ENCODE measurements around the gene RARB. TPM values are rescaled to one million over a fixed set of nuclear protein-coding genes. Genes with fewer than 3 reads are reported as not detected.

Gene RARB
- polyA plus RNA-seq, 1 experiment = 7.8 TPM

DNA sequence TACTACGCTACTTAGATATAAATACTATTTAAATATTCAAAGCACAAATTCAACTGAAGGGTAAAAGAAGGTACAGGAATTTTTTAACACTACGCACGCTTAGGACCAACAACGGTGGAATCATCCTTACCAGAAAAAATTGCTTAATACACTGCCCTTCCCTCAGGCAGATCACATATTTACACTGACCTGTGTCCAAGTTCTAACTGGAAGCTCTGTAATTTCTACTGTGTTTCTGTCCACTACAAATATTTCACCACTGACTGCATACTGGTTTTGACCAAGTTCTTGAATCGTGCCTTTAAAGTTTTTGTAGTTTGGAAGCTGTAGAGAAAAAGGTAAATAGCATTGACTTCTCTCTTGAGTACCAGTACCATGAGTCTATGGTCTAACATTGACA is 192.4 kb downstream of the RARB start:
- TF ChIP-seq, protein P1, sequence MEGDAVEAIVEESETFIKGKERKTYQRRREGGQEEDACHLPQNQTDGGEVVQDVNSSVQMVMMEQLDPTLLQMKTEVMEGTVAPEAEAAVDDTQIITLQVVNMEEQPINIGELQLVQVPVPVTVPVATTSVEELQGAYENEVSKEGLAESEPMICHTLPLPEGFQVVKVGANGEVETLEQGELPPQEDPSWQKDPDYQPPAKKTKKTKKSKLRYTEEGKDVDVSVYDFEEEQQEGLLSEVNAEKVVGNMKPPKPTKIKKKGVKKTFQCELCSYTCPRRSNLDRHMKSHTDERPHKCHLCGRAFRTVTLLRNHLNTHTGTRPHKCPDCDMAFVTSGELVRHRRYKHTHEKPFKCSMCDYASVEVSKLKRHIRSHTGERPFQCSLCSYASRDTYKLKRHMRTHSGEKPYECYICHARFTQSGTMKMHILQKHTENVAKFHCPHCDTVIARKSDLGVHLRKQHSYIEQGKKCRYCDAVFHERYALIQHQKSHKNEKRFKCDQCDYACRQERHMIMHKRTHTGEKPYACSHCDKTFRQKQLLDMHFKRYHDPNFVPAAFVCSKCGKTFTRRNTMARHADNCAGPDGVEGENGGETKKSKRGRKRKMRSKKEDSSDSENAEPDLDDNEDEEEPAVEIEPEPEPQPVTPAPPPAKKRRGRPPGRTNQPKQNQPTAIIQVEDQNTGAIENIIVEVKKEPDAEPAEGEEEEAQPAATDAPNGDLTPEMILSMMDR (IDR thresholded peaks at IDR 0.05; ENCODE audit: insufficient read depth, low read depth, low read length) = no peak
- Histone ChIP-seq H3K27me3 (ENCODE audit: control insufficient read depth, insufficient read depth, low read length) (no peaks in the 10 kb centered on the region), H3K4me3 (ENCODE audit: low read depth, low read length) (no peak overlapping the region), H3K36me3 (ENCODE audit: control insufficient read depth, insufficient read depth, low read length) (peaks cover 2% of the 10 kb centered on the region)
- no peak for DNase-seq (ENCODE audit: low read depth)
- CTCF ChIA-PET = interaction anchor here (1.1 kb wide), 1 partner anchor 28 kb away, joined by 3 read pairs; no protein-coding TSS in a partner anchor
- POLR2A ChIA-PET = no interaction called here

DNA sequence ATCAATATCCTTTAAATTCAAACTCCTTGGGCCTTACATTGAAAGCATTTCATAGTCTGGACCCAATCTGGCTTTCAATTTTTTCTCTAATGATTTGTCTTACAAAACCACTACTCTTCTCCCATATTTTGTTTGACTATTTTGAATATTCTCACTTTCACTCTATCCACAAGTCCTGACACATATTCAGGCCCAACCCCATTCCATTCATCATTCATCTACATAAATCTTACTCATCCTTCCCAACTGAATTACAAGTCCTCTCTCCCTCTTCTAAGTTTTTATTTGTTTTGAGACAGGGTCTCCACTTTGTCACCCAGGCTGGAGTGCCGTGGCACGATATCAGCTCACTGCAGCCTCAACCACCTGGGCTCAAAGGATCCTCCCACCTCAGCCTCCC is 193.0 kb downstream of the RARB start:
- DNase-seq (ENCODE audit: low read depth) = no peak
- ChIA-PET CTCF (interaction anchor here (1.1 kb wide), 1 partner anchor 27 kb away, joined by 3 read pairs; no protein-coding TSS in a partner anchor), POLR2A (no interaction called here)
- Histone ChIP-seq H3K27me3 (ENCODE audit: control insufficient read depth, insufficient read depth, low read length) (no peaks in the 10 kb centered on the region), H3K36me3 (ENCODE audit: control insufficient read depth, insufficient read depth, low read length) (peaks cover 2% of the 10 kb centered on the region), H3K4me3 (ENCODE audit: low read depth, low read length) (no peak overlapping the region)
- TF ChIP-seq, protein P1 (IDR thresholded peaks at IDR 0.05; ENCODE audit: insufficient read depth, low read depth, low read length) = no peak

DNA sequence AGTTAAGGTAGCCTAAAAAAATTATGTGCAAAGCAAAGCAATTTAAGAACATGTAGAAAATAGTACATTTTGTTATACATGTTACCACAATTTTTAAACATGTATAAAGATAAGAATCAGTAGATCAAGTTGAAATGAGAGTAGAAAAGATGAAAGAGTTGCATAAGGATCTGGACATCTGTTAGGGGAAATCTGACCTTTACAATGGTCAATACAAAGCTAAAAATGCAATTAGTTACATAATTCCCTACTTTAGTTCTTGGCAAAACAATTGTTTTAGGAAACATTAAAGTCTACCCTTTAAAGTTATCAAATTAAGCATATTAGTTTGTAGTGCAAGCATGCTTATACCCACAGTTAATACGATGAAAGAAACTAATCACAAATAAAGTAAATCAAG is 203.9 kb downstream of the RARB start:
- no peak for DNase-seq (ENCODE audit: low read depth)
- ChIA-PET POLR2A (no interaction called here), CTCF (no interaction called here)
- TF ChIP-seq, protein P1 (IDR thresholded peaks at IDR 0.05; ENCODE audit: insufficient read depth, low read depth, low read length) = no peak
- Histone ChIP-seq H3K4me3 (ENCODE audit: low read depth, low read length) (no peak overlapping the region), H3K27me3 (ENCODE audit: control insufficient read depth, insufficient read depth, low read length) (no peaks in the 10 kb centered on the region), H3K36me3 (ENCODE audit: control insufficient read depth, insufficient read depth, low read length) (peaks cover 6% of the 10 kb centered on the region)

DNA sequence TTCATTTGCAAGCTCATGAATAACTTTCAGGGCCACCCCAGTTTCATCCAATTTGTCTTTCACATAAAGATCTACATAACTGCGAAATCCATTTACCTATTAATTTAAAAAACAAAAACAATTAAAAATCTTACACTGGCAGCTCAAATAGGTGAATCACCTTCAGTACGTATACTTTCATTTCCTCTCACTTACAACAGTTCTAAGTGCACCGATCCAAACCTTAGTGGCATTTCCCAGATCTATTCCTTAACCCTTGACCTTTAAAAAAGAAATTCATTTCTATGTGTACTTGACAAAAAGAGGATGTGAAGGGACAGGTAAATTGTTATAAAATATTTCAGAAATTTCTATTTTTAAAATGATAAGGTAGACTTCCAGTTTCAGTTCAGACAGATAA is 205.9 kb downstream of the RARB start:
- CTCF ChIA-PET = interaction anchor here (2.1 kb wide), 1 partner anchor 14 kb away, joined by 7 read pairs; no protein-coding TSS in a partner anchor
- peaks cover 3% of the 10 kb centered on the region; the same call in 1 of the 2 replicates for H3K36me3 ChIP-seq (ENCODE audit: control insufficient read depth, insufficient read depth, low read length)

DNA sequence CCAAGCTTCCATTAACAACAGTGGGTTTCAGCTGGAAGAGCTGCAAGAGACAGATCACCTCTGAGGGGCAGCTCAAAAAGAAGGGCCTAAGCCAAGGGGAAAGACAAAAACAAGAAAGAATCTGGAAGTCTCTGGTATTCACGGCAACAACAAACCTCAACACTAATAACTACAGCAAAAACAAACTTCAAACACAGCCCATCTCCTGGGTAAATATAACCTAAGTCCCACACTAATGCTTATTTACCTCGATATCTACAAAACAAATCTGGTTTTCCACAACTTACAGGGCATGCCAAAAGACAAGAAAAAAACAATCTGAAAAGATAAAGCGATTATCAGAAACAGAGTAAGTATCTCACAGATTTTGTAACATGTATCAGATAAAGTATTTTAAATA is 207.0 kb downstream of the RARB start:
- ChIA-PET POLR2A (no interaction called here), CTCF (interaction anchor here (2.1 kb wide), 1 partner anchor 13 kb away, joined by 7 read pairs; no protein-coding TSS in a partner anchor)
- TF ChIP-seq, protein P1 (IDR thresholded peaks at IDR 0.05; ENCODE audit: insufficient read depth, low read depth, low read length) = no peak
- Histone ChIP-seq H3K36me3 (ENCODE audit: control insufficient read depth, insufficient read depth, low read length) (peaks cover 3% of the 10 kb centered on the region; the same call in 1 of the 2 replicates), H3K27me3 (ENCODE audit: control insufficient read depth, insufficient read depth, low read length) (no peaks in the 10 kb centered on the region), H3K4me3 (ENCODE audit: low read depth, low read length) (no peak overlapping the region)
- no peak for DNase-seq (ENCODE audit: low read depth)

More for the DNA sequence above, 205.9 kb downstream of the RARB start:
- Histone ChIP-seq H3K27me3 (ENCODE audit: control insufficient read depth, insufficient read depth, low read length) (no peaks in the 10 kb centered on the region), H3K4me3 (ENCODE audit: low read depth, low read length) (no peak overlapping the region)
- DNase-seq (ENCODE audit: low read depth) = no peak
- TF ChIP-seq, protein P1 (IDR thresholded peaks at IDR 0.05; ENCODE audit: insufficient read depth, low read depth, low read length) = no peak
- POLR2A ChIA-PET = no interaction called here

Small RNA genes within 50 kb of the gene (small RNA-seq; reads per million reads assigned to genes)
- gene RF01161 (ENCODE audit: insufficient read length, low read depth, low replicate concordance) = not detected
- not detected for gene RF02271 (ENCODE audit: insufficient read length, low read depth, low replicate concordance)

Other genes starting within 250 kb of the RARB start
- 13.6 and 36.8 TPM in 2 replicates for gene TOP2B, start 236.6 kb downstream of the RARB start, polyA plus RNA-seq (2011; rRNA removed)